ENCODE data around the gene NLRP3.
A peak's percentile ranks its signal among the peaks of the same experiment; 100 is the strongest.

The NLRP3 gene

GRCh38 chr1:247435759-247436147 is 19.8 kb downstream of the NLRP3 start:
- DNase-seq (ENCODE audit: low read depth in 1 of 2, low spot score in 1 of 2): no peak

- no peak for DNase-seq (ENCODE audit: low read depth in 1 of 2, low spot score in 1 of 2)
Measured at GRCh38 chr1:247437551-247438505, 21.9 kb downstream of the NLRP3 start.

- no peak for DNase-seq (ENCODE audit: low read depth in 1 of 2, low spot score in 1 of 2)
Measured at GRCh38 chr1:247440001-247440620, 24.1 kb downstream of the NLRP3 start.

- DNase-seq (ENCODE audit: low read depth in 1 of 2, low spot score in 1 of 2): no peak
Measured at GRCh38 chr1:247441606-247442005, 25.6 kb downstream of the NLRP3 start.

- no peak for DNase-seq (ENCODE audit: low read depth in 1 of 2, low spot score in 1 of 2)
Measured at GRCh38 chr1:247442164-247442563, 26.2 kb downstream of the NLRP3 start.

- no peak for DNase-seq (ENCODE audit: low read depth in 1 of 2, low spot score in 1 of 2)
Measured at GRCh38 chr1:247443641-247444040, 27.7 kb downstream of the NLRP3 start.

- DNase-seq (ENCODE audit: low read depth in 1 of 2, low spot score in 1 of 2): no peak
Measured at GRCh38 chr1:247444571-247444970, 28.6 kb downstream of the NLRP3 start.

- DNase-seq (ENCODE audit: low read depth in 1 of 2, low spot score in 1 of 2): no peak
Measured at GRCh38 chr1:247445526-247446356, 29.8 kb downstream of the NLRP3 start.

GRCh38 chr1:247447162-247447909 is 31.4 kb downstream of the NLRP3 start:
- no peak for DNase-seq (ENCODE audit: low read depth in 1 of 2, low spot score in 1 of 2)

GRCh38 chr1:247448107-247448791 is 32.3 kb downstream of the NLRP3 start:
- DNase-seq (ENCODE audit: low read depth in 1 of 2, low spot score in 1 of 2): peak in 1 of 2 donors; percentile 8

- DNase-seq (ENCODE audit: low read depth in 1 of 2, low spot score in 1 of 2): no peak
Measured at GRCh38 chr1:247451388-247452010, 35.5 kb downstream of the NLRP3 start.

- DNase-seq (ENCODE audit: low read depth in 1 of 2, low spot score in 1 of 2): no peak
Measured at GRCh38 chr1:247452447-247453039, 36.6 kb downstream of the NLRP3 start.

GRCh38 chr1:247453245-247453644 is 37.3 kb downstream of the NLRP3 start:
- no peak for DNase-seq (ENCODE audit: low read depth in 1 of 2, low spot score in 1 of 2)

GRCh38 chr1:247453997-247454396 is 38.0 kb downstream of the NLRP3 start:
- DNase-seq (ENCODE audit: low read depth in 1 of 2, low spot score in 1 of 2): no peak

- DNase-seq (ENCODE audit: low read depth in 1 of 2, low spot score in 1 of 2): no peak
Measured at GRCh38 chr1:247456021-247456420, 40.0 kb downstream of the NLRP3 start.

GRCh38 chr1:247456914-247457639 is 41.1 kb downstream of the NLRP3 start:
- DNase-seq (ENCODE audit: low read depth in 1 of 2, low spot score in 1 of 2): no peak

GRCh38 chr1:247459507-247459906 is 43.5 kb downstream of the NLRP3 start:
- no peak for DNase-seq (ENCODE audit: low read depth in 1 of 2, low spot score in 1 of 2)

- DNase-seq (ENCODE audit: low read depth in 1 of 2, low spot score in 1 of 2): no peak
Measured at GRCh38 chr1:247465796-247466195, 49.8 kb downstream of the NLRP3 start.

GRCh38 chr1:247467129-247467528 is 51.2 kb downstream of the NLRP3 start:
- DNase-seq (ENCODE audit: low read depth in 1 of 2, low spot score in 1 of 2): no peak

All from activated T-helper 1 cell treated with anti-CD3 and anti-CD28 coated beads, Interleukin-2, amount 50 U/mL, for 16 hours (primary cell).